K562 (cell line): ENCODE data around the gene MBNL1. TPM values are rescaled to one million over a fixed set of nuclear protein-coding genes. Genes with fewer than 3 reads are reported as not detected.

ENCODE experiments used
- FOXK2 ChIP-seq, 2 experiments: fragments of 450-650 bp; IDR thresholded peaks in 1 of 2; conservative IDR thresholded peaks in 1 of 2; 2 replicates each; pipeline ENCODE4 v1.6.1; 2016; ENCODE audit warnings: low read depth in 2 of 2, mild to moderate bottlenecking in 1 of 2
- L3MBTL2 ChIP-seq: fragments of 450-650 bp; IDR thresholded peaks from 2 replicates; pipeline ENCODE4 v1.6.1; 2016; ENCODE audit warnings: mild to moderate bottlenecking, moderate library complexity
- MAFG ChIP-seq: fragments of 450-650 bp; conservative IDR thresholded peaks from 2 replicates; pipeline ENCODE4 v1.6.1; 2016; ENCODE audit warnings: missing genetic modification characterization, missing compliant biosample characterization
- MTA3 ChIP-seq: fragments of 450-650 bp; formaldehyde crosslinking; IDR thresholded peaks from 2 replicates; pipeline ENCODE4 v1.6.1; 2017; ENCODE audit warnings: mild to moderate bottlenecking, borderline replicate concordance
- NUFIP1 ChIP-seq: fragments of 450-650 bp; IDR thresholded peaks from 2 replicates; pipeline ENCODE4 v1.6.1; 2018; ENCODE audit not compliant: partially characterized antibody
- RBM34 ChIP-seq: fragments of 200-400 bp; formaldehyde crosslinking; IDR thresholded peaks from 2 replicates; pipeline ENCODE4 v1.6.1; 2018; ENCODE audit warnings: low read length, borderline replicate concordance; ENCODE audit not compliant: insufficient read depth
- ZNF143 ChIP-seq: sonication (generic); formaldehyde crosslinking; IDR thresholded peaks from 2 replicates; pipeline ENCODE4 v1.9.0; 2022; ENCODE audit warnings: mild to moderate bottlenecking, missing genetic modification reagents
- ZNF324 ChIP-seq: fragments of 250-450 bp; sonication (Bioruptor Pico); IDR thresholded peaks from 2 replicates; pipeline ENCODE4 v1.4.0; 2020; ENCODE audit warnings: mild to moderate bottlenecking
- ZNF717 ChIP-seq: fragments of 250-450 bp; sonication (Bioruptor Pico); IDR thresholded peaks from 2 replicates; pipeline ENCODE4 v1.5.0; 2021
- ZZZ3 ChIP-seq: fragments of 450-650 bp; IDR thresholded peaks from 2 replicates; pipeline ENCODE4 v1.6.1; 2016; ENCODE audit warnings: antibody characterized with exemption, mild to moderate bottlenecking, moderate library complexity
- polyA plus RNA-seq, 8 experiments: library from polyadenylated mRNA; depleted of rRNA in 4 of 8; stranded (reverse) in 5 of 8; unstranded in 3 of 8; fragments of >200 nt; fragmentation: Nextera tagmentation in 2 of 8; fragmentation: Illumina TruSeq in 1 of 8; extraction: Ambion mirVana in 2 of 8; extraction: Trizol in 1 of 8; gene quantifications; 2 replicates each; pipeline versions ENCODE4 v1.2.1 to v1.2.3, GENCODE V29; 2011 to 2014; ENCODE audit warnings: inconsistent platforms in 1 of 8, missing spikeins in 1 of 8
- total RNA-seq, 7 experiments: library from RNA; depleted of rRNA in 6 of 7; stranded (reverse); fragments of >200 nt in 6 of 7; fragmentation: Illumina TruSeq in 2 of 7; extraction: Trizol in 2 of 7; gene quantifications; 2 replicates each; pipeline versions ENCODE4 v1.2.1 to v1.2.3, GENCODE V29; 2011 to 2021; ENCODE audit warnings: low replicate concordance in 1 of 7
- TF ChIP-seq, protein P1 (sequence below): fragments of 250-450 bp; sonication (Bioruptor Pico); IDR thresholded peaks from 2 replicates; pipeline ENCODE4 v1.5.0; 2020; ENCODE audit warnings: mild to moderate bottlenecking
- TF ChIP-seq, protein P2 (sequence below), 2 experiments: fragments of 450-650 bp in 1 of 2; sonication (generic) in 1 of 2; formaldehyde crosslinking in 1 of 2; IDR thresholded peaks in 1 of 2; conservative IDR thresholded peaks in 1 of 2; 2 replicates each; pipeline versions ENCODE4 v1.6.1 to v1.8.1; 2016 to 2023; ENCODE audit warnings: mild to moderate bottlenecking in 2 of 2, moderate library complexity in 2 of 2, inconsistent platforms in 1 of 2, missing genetic modification reagents in 1 of 2
- TF ChIP-seq, protein P3 (sequence below): sonication (generic); formaldehyde crosslinking; IDR thresholded peaks from 2 replicates; pipeline ENCODE4 v1.9.0; 2022; ENCODE audit warnings: mild to moderate bottlenecking, missing genetic modification reagents
- TF ChIP-seq, protein P4 (sequence below): fragments of 250-450 bp; sonication (Bioruptor Pico); IDR thresholded peaks from 2 replicates; pipeline ENCODE4 v1.4.0; 2020; ENCODE audit warnings: mild to moderate bottlenecking, moderate library complexity
- TF ChIP-seq, protein P5 (sequence below), 2 experiments: fragments of 450-650 bp; IDR thresholded peaks; 2 replicates each; pipeline ENCODE4 v1.6.1; 2016
- TF ChIP-seq, protein P6 (sequence below), 2 experiments: fragments of 450-650 bp; IDR thresholded peaks; 2 replicates each; pipeline ENCODE4 v1.6.1; 2018; ENCODE audit warnings: mild to moderate bottlenecking in 2 of 2, low read depth in 1 of 2; ENCODE audit not compliant: partially characterized antibody in 2 of 2

The MBNL1 gene
- total and polyA plus RNA-seq, 9 of the 15 experiments (the other 6 are each of a cell fraction or from before 2014, with no cell fraction given): 70.3 to 243 (median 220) TPM

DNA sequence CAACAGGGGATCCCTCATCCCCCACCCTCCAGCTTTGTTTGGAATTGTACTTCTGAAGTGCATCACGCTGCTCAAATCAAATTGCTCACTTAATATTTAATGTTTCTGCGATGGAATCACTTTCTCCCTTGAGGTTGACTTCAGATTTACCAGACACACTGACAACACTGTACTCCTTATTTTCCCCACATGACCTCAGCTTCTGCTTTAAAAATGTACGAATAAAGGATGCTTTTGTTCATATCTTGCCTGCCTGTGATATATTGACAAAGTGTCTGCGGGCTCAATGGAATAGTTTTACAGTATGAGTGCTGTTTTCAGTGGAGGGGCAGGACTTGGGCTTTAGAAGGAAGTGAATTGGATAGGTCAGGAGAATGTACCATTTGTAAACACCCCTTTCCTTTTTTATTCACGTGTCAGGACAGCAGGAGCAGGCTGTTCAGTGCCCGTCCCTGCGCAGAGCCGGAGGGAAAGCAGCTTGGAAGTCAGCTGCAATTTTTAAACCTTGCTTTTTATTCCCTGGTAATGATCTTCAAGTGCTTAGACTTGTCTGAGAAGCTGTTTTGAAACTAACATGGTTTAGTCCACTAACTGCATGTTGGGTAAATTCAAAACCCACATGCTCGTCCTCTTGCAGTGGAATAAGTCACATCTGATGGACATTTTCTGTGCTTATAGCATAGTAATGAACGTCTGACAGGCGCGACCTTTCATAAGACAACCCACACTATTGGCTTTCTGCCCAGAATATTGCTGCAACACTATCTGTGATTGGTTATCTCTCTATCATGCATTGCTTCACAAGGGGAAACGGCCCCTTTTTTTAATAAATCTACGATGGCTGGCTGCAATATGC is 29.9 kb downstream of the MBNL1 start (continued):
- TF ChIP-seq, protein P1, sequence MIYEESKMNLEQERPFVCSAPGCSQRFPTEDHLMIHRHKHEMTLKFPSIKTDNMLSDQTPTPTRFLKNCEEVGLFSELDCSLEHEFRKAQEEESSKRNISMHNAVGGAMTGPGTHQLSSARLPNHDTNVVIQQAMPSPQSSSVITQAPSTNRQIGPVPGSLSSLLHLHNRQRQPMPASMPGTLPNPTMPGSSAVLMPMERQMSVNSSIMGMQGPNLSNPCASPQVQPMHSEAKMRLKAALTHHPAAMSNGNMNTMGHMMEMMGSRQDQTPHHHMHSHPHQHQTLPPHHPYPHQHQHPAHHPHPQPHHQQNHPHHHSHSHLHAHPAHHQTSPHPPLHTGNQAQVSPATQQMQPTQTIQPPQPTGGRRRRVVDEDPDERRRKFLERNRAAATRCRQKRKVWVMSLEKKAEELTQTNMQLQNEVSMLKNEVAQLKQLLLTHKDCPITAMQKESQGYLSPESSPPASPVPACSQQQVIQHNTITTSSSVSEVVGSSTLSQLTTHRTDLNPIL: no peak
- TF ChIP-seq, protein P2, sequence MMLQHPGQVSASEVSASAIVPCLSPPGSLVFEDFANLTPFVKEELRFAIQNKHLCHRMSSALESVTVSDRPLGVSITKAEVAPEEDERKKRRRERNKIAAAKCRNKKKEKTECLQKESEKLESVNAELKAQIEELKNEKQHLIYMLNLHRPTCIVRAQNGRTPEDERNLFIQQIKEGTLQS (IDR thresholded peaks at IDR 0.05): peak; percentile 36
- TF ChIP-seq, protein P2 (CRISPR knock-in tag; conservative IDR thresholded peaks at IDR 0.05): no peak
- TF ChIP-seq RBM34: no peak
- peak; percentile 66 to 95 for TF ChIP-seq FOXK2 (conservative IDR thresholded peaks at IDR 0.05 in 1 of 2, IDR thresholded peaks at IDR 0.05 in 1 of 2; ENCODE audit: low read depth in 2 of 2)
- TF ChIP-seq, protein P3, sequence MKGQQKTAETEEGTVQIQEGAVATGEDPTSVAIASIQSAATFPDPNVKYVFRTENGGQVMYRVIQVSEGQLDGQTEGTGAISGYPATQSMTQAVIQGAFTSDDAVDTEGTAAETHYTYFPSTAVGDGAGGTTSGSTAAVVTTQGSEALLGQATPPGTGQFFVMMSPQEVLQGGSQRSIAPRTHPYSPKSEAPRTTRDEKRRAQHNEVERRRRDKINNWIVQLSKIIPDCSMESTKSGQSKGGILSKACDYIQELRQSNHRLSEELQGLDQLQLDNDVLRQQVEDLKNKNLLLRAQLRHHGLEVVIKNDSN (CRISPR knock-in tag): no peak
- TF ChIP-seq ZZZ3: no peak
- TF ChIP-seq, protein P4, sequence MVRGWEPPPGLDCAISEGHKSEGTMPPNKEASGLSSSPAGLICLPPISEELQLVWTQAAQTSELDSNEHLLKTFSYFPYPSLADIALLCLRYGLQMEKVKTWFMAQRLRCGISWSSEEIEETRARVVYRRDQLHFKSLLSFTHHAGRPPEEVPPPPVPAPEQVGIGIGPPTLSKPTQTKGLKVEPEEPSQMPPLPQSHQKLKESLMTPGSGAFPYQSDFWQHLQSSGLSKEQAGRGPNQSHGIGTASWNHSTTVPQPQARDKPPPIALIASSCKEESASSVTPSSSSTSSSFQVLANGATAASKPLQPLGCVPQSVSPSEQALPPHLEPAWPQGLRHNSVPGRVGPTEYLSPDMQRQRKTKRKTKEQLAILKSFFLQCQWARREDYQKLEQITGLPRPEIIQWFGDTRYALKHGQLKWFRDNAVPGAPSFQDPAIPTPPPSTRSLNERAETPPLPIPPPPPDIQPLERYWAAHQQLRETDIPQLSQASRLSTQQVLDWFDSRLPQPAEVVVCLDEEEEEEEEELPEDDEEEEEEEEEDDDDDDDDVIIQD: no peak
- no peak for TF ChIP-seq MTA3
- TF ChIP-seq NUFIP1: no peak
- TF ChIP-seq ZNF717 (CRISPR knock-in tag): no peak
- TF ChIP-seq ZNF324 (CRISPR knock-in tag): no peak
- TF ChIP-seq, protein P5, sequence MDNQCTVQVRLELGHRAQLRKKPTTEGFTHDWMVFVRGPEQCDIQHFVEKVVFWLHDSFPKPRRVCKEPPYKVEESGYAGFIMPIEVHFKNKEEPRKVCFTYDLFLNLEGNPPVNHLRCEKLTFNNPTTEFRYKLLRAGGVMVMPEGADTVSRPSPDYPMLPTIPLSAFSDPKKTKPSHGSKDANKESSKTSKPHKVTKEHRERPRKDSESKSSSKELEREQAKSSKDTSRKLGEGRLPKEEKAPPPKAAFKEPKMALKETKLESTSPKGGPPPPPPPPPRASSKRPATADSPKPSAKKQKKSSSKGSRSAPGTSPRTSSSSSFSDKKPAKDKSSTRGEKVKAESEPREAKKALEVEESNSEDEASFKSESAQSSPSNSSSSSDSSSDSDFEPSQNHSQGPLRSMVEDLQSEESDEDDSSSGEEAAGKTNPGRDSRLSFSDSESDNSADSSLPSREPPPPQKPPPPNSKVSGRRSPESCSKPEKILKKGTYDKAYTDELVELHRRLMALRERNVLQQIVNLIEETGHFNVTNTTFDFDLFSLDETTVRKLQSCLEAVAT (IDR thresholded peaks at IDR 0.05): no peak
- TF ChIP-seq L3MBTL2: peak; percentile 50; the same call in 1 of the 2 replicates
- no peak for TF ChIP-seq ZNF143 (CRISPR knock-in tag)
- TF ChIP-seq MAFG: no peak
- TF ChIP-seq, protein P6, sequence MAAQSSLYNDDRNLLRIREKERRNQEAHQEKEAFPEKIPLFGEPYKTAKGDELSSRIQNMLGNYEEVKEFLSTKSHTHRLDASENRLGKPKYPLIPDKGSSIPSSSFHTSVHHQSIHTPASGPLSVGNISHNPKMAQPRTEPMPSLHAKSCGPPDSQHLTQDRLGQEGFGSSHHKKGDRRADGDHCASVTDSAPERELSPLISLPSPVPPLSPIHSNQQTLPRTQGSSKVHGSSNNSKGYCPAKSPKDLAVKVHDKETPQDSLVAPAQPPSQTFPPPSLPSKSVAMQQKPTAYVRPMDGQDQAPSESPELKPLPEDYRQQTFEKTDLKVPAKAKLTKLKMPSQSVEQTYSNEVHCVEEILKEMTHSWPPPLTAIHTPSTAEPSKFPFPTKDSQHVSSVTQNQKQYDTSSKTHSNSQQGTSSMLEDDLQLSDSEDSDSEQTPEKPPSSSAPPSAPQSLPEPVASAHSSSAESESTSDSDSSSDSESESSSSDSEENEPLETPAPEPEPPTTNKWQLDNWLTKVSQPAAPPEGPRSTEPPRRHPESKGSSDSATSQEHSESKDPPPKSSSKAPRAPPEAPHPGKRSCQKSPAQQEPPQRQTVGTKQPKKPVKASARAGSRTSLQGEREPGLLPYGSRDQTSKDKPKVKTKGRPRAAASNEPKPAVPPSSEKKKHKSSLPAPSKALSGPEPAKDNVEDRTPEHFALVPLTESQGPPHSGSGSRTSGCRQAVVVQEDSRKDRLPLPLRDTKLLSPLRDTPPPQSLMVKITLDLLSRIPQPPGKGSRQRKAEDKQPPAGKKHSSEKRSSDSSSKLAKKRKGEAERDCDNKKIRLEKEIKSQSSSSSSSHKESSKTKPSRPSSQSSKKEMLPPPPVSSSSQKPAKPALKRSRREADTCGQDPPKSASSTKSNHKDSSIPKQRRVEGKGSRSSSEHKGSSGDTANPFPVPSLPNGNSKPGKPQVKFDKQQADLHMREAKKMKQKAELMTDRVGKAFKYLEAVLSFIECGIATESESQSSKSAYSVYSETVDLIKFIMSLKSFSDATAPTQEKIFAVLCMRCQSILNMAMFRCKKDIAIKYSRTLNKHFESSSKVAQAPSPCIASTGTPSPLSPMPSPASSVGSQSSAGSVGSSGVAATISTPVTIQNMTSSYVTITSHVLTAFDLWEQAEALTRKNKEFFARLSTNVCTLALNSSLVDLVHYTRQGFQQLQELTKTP (IDR thresholded peaks at IDR 0.05; ENCODE audit: low read depth in 1 of 2, partially characterized antibody in 2 of 2): peak in 1 of 2 experiments; percentile 28
